PC-9 (cell line): ENCODE measurements around the gene RUVBL2. TPM values are rescaled to one million over a fixed set of nuclear protein-coding genes. Genes with fewer than 3 reads are reported as not detected.

Experiments used
- BruUV-seq: library from RNA; stranded (reverse); fragments of 400-500 nt; replicated peaks from 2 replicates; lab custom pipeline; 2021; lab: Mats Ljungman, UMichigan
- CTCF ChIA-PET: fragments of 300-600 bp; sonication (Branson Sonifier 250); formaldehyde crosslinking; loops from one replicate; lab custom pipeline; 2022; ENCODE audit warnings: antibody characterized with exemption; lab: Charles Lee
- POLR2A ChIA-PET: fragments of 300-600 bp; sonication (Branson Sonifier 250); formaldehyde crosslinking; loops from one replicate; lab custom pipeline; 2022; ENCODE audit warnings: antibody characterized with exemption; ENCODE audit not compliant: unreplicated experiment; lab: Charles Lee
- DNase-seq, 2 experiments: peaks; one replicate each; pipeline versions ENCODE4 v3.0.0 to v3.0.0-alpha.2; 2015 to 2022; ENCODE audit warnings: mixed read lengths in 1 of 2
- H2AFZ ChIP-seq: fragments of 200-600 bp; sonication (generic); 2 replicates; pipeline ENCODE4 v1.8.1; 2017; ENCODE audit warnings: antibody characterized with exemption
- H3F3A ChIP-seq: fragments of 200-600 bp; sonication (generic); 2 replicates; pipeline ENCODE4 v1.8.1; 2017; ENCODE audit warnings: antibody characterized with exemption, mild to moderate bottlenecking, low read depth; ENCODE audit not compliant: insufficient read depth
- H3K27ac ChIP-seq: fragments of 200-600 bp; sonication (generic); 2 replicates; pipeline ENCODE4 v1.6.1; 2016; ENCODE audit warnings: mixed run types
- H3K27me3 ChIP-seq: fragments of 200-600 bp; sonication (generic); 2 replicates; pipeline ENCODE4 v1.6.1; 2016; ENCODE audit warnings: low read depth, mixed run types; ENCODE audit not compliant: insufficient read depth
- H3K36me3 ChIP-seq: fragments of 200-600 bp; sonication (generic); 2 replicates; pipeline ENCODE4 v1.6.1; 2016; ENCODE audit warnings: low read depth, mixed run types
- H3K4me1 ChIP-seq: fragments of 200-600 bp; sonication (generic); replicated peaks from 2 replicates; pipeline ENCODE4 v1.6.1; 2016; ENCODE audit warnings: mixed run types; ENCODE audit not compliant: insufficient read depth
- H3K4me2 ChIP-seq: fragments of 200-600 bp; sonication (generic); 2 replicates; pipeline ENCODE4 v1.6.1; 2017; ENCODE audit warnings: mixed run types
- H3K4me3 ChIP-seq: fragments of 200-600 bp; sonication (generic); 2 replicates; pipeline ENCODE4 v1.6.1; 2016; ENCODE audit warnings: mixed run types
- H3K79me2 ChIP-seq: fragments of 200-600 bp; sonication (generic); 2 replicates; pipeline ENCODE4 v1.6.1; 2017; ENCODE audit warnings: low read depth, mixed run types
- H3K9me2 ChIP-seq: fragments of 200-600 bp; sonication (generic); 2 replicates; pipeline ENCODE4 v1.8.1; 2017; ENCODE audit warnings: mild to moderate bottlenecking; ENCODE audit not compliant: insufficient read depth
- H3K9me3 ChIP-seq: fragments of 200-600 bp; sonication (generic); 2 replicates; pipeline ENCODE4 v1.8.1; 2016; ENCODE audit warnings: low read depth; ENCODE audit not compliant: insufficient read depth
- H4K20me1 ChIP-seq: fragments of 200-600 bp; sonication (generic); 2 replicates; pipeline ENCODE4 v1.8.1; 2017; ENCODE audit not compliant: insufficient read depth
- CTCF ChIP-seq: fragments of 200-600 bp; sonication (generic); conservative IDR thresholded peaks from 2 replicates; pipeline ENCODE4 v1.6.1; 2017; ENCODE audit warnings: mixed run types, antibody characterized with exemption, mild to moderate bottlenecking, moderate library complexity
- EZH2 ChIP-seq: fragments of 200-600 bp; sonication (generic); IDR thresholded peaks from 2 replicates; pipeline ENCODE4 v1.8.0; 2017; ENCODE audit warnings: antibody characterized with exemption, low read depth
- intact Hi-C: fragments of 100-400 bp; cut with micrococcal nuclease; formaldehyde crosslinking; loops from one replicate; pipeline ENCODE4 v1.10.0; 2022; ENCODE audit not compliant: unreplicated experiment
- total RNA-seq: library from RNA; stranded (reverse); gene quantifications from 2 replicates; pipeline ENCODE4 v1.2.3, GENCODE V29; 2021

RUVBL2 gene
- total RNA-seq, 1 experiment from 2014 or later: 179 TPM

- Histone ChIP-seq H4K20me1 (peaks cover 58% of the 10 kb centered on the region), H3K79me2 (peaks cover 38% of the 10 kb centered on the region), H2AFZ (no peak overlapping the region), H3K9me3 (no peaks in the 10 kb centered on the region), H3K4me3 (no peak overlapping the region), H3K4me2 (no peak overlapping the region), H3K27me3 (no peaks in the 10 kb centered on the region), H3K9me2 (no peaks in the 10 kb centered on the region), H3K4me1 (peaks cover 8% of the 10 kb centered on the region), H3K27ac (no peak overlapping the region), H3K36me3 (peaks cover 20% of the 10 kb centered on the region), H3F3A (peaks cover 21% of the 10 kb centered on the region)
- no TSS peak for BruUV-seq
- ChIA-PET POLR2A (interaction anchor here (0.8 kb wide), 1 partner anchor 87 kb away, joined by 7 read pairs; no protein-coding TSS in a partner anchor), CTCF (interaction anchor here (2.0 kb wide), 1 partner anchor 74 kb away, joined by 12 read pairs; no protein-coding TSS in a partner anchor)
- TF ChIP-seq CTCF (peak; percentile 71), EZH2 (no peak)
- intact Hi-C loops: loop anchor here (2.0 to 10.0 kb wide), 3 partner anchors 75 to 645 kb away; partner anchors contain the start of genes CA11, RRAS and SCAF1
- DNase-seq: peak in 1 of 2 experiments; percentile 51
Observed at GRCh38 chr19:48999481-49000325, 6.0 kb downstream of the RUVBL2 start.

GRCh38 chr19:49004133-49004532, 10.4 kb downstream of the RUVBL2 start:
- ChIA-PET POLR2A (interaction anchor here (0.7 kb wide), 1 partner anchor 10 kb away, joined by 3 read pairs; no protein-coding TSS in a partner anchor), CTCF (interaction anchor here (0.6 kb wide), 1 partner anchor 27 kb away, joined by 5 read pairs; no protein-coding TSS in a partner anchor)
- H4K20me1 ChIP-seq: peaks cover 26% of the 10 kb centered on the region
- H3K79me2 ChIP-seq: no peaks in the 10 kb centered on the region; the same call in 1 of the 2 replicates
- peaks cover 35% of the 10 kb centered on the region for H3K36me3 ChIP-seq
- no peaks in the 10 kb centered on the region for H3K9me3 ChIP-seq
- H3F3A ChIP-seq: peaks cover 18% of the 10 kb centered on the region
- H2AFZ ChIP-seq: no peak overlapping the region
- H3K4me2 ChIP-seq: no peak overlapping the region
- no TSS peak for BruUV-seq
- no peaks in the 10 kb centered on the region for H3K4me1 ChIP-seq
- TF ChIP-seq CTCF (no peak), EZH2 (no peak)
- H3K27ac ChIP-seq: no peak overlapping the region
- DNase-seq: no peak
- H3K9me2 ChIP-seq: no peaks in the 10 kb centered on the region
- H3K4me3 ChIP-seq: no peak overlapping the region
- H3K27me3 ChIP-seq: no peaks in the 10 kb centered on the region
- intact Hi-C loops: no loop called here

GRCh38 chr19:49004964-49005614, 11.4 kb downstream of the RUVBL2 start:
- BruUV-seq: no TSS peak
- CTCF ChIA-PET: no interaction called here
- H3K79me2 ChIP-seq: no peaks in the 10 kb centered on the region

More at GRCh38 chr19:49004964-49005614, 11.4 kb downstream of the RUVBL2 start:
- Histone ChIP-seq H3K27ac (no peak overlapping the region), H3F3A (peaks cover 12% of the 10 kb centered on the region), H3K4me2 (no peak overlapping the region), H4K20me1 (peaks cover 20% of the 10 kb centered on the region), H3K27me3 (no peaks in the 10 kb centered on the region), H3K36me3 (peaks cover 26% of the 10 kb centered on the region; the same call in 1 of the 2 replicates), H3K4me1 (no peaks in the 10 kb centered on the region), H3K9me3 (no peaks in the 10 kb centered on the region), H3K4me3 (no peak overlapping the region), H3K9me2 (no peaks in the 10 kb centered on the region), H2AFZ (no peak overlapping the region)
- no peak for DNase-seq
- no peak for TF ChIP-seq CTCF
- no peak for TF ChIP-seq EZH2
- intact Hi-C loops: no loop called here
- POLR2A ChIA-PET: interaction anchor here (0.6 kb wide), 1 partner anchor 8 kb away, joined by 5 read pairs; no protein-coding TSS in a partner anchor
